Adrenal gland (tissue), 12 donors: Measurements from ENCODE around the gene LPO. TPM values are rescaled to one million over a fixed set of nuclear protein-coding genes. Genes with fewer than 3 reads are reported as not detected.
A peak's percentile ranks its signal among the peaks of the same experiment; 100 is the strongest.

Experiments
- DNase-seq, 7 donors: peaks; one replicate each; pipeline ENCODE4 v3.0.0-alpha.2; 2019 to 2020
- H3K27ac ChIP-seq, 5 donors: fragments of 200-600 bp; sonication (generic) in 4 of 5; 1 replicate in 3 of 5; 2 replicates in 2 of 5; pipeline versions ENCODE4 v1.5.1 to v1.8.0; 2016 to 2020; ENCODE audit warnings: mild to moderate bottlenecking in 1 of 5
- H3K27me3 ChIP-seq: fragments of 200-600 bp; 2 replicates; pipeline ENCODE4 v1.8.0; 2021
- H3K36me3 ChIP-seq, 2 donors: fragments of 200-600 bp; replicated peaks in 1 of 2; 1 replicate in 1 of 2; 2 replicates in 1 of 2; pipeline versions ENCODE4 v1.5.1 to v1.8.0; 2018 to 2022
- H3K4me1 ChIP-seq, 2 donors: fragments of 200-600 bp; replicated peaks in 1 of 2; 1 replicate in 1 of 2; 2 replicates in 1 of 2; pipeline versions ENCODE4 v1.5.1 to v1.8.0; 2018 to 2021
- H3K4me3 ChIP-seq, 4 donors: fragments of 200-600 bp; sonication (generic) in 3 of 4; one replicate each; pipeline ENCODE4 v1.5.1; 2016 to 2018
- H3K9me3 ChIP-seq, 3 donors: fragments of 200-600 bp; sonication (generic) in 1 of 3; replicated peaks in 1 of 3; 1 replicate in 2 of 3; 2 replicates in 1 of 3; pipeline versions ENCODE4 v1.5.1 to v1.8.0; 2016 to 2021
- CTCF ChIP-seq, 6 experiments: fragments of 450-650 bp in 4 of 6; fragments of 200-600 bp in 2 of 6; sonication (generic) in 1 of 6; IDR thresholded peaks; 1 replicate in 5 of 6; 2 replicates in 1 of 6; pipeline versions ENCODE4 v1.5.1 to v1.8.0; 2016 to 2021; ENCODE audit warnings: antibody characterized with exemption in 6 of 6, mild to moderate bottlenecking in 2 of 6, moderate library complexity in 1 of 6
- POLR2A ChIP-seq, 2 donors: fragments of 450-650 bp; IDR thresholded peaks; one replicate each; pipeline ENCODE4 v1.6.1; 2017; ENCODE audit warnings: antibody characterized with exemption in 2 of 2, mild to moderate bottlenecking in 2 of 2, moderate library complexity in 1 of 2
- WGBS, 4 donors: extraction: QIAGEN DNeasy Blood & Tissue Kit in 2 of 4; methylation state at CpG; one replicate each; pipeline versions ENCODE4 v1.1.5 to v1.1.7; 2013 to 2017; 5-methylcytosine and 5-hydroxymethylcytosine counted together
- intact Hi-C, 2 donors: fragments of 100-400 bp; cut with DNase I; formaldehyde crosslinking; loops; one replicate each; pipeline versions ENCODE4 v1.14.1 to v1.15.0; 2022 to 2023
- polyA plus RNA-seq, 3 donors: library from polyadenylated mRNA; stranded (reverse); fragments of 200-250 nt in 2 of 3; fragments of 350-450 nt in 1 of 3; fragmentation: Illumina TruSeq in 1 of 3; extraction: RNeasy Lipid Tissue Mini Kit (QIAGEN cat#74804) in 1 of 3; gene quantifications; one replicate each; pipeline ENCODE4 v1.2.3, GENCODE V29; 2013 to 2014
- total RNA-seq, 9 donors: library from RNA; depleted of rRNA in 4 of 9; stranded (reverse); fragments of >200 nt in 4 of 9; fragments of 120-200 nt in 1 of 9; fragmentation: NEBNext Ultra II Directional in 1 of 9; extraction: Animal tissue kit (Norgen Biotek cat#: 25700) in 1 of 9; gene quantifications; one replicate each; pipeline versions ENCODE4 v1.1.0 to v1.2.4, GENCODE V29; 2013 to 2023
- donor health status: healthy with polysubstance abuse.
- donor health status: Bipolar disorder and iron deficiency.
- donor health status: DM: yes; HTN: yes; CAD: no.
- donor health status: DM: no; HTN: no; CAD: no.
- donor health status: DM: no; HTN: no; CAD: no.
- donor health status: DM: yes; HTN: yes; CAD: no.

LPO gene
- total and polyA plus RNA-seq, 12 donors: 0.06 to 0.16 TPM; not detected in 10

- no peak overlapping the region for H3K27ac ChIP-seq
- no peaks in the 10 kb centered on the region for H3K9me3 ChIP-seq
- TF ChIP-seq POLR2A (IDR thresholded peaks at IDR 0.05) (no peak), CTCF (IDR thresholded peaks at IDR 0.05) (no peak)
- WGBS, 4 donors: 82 to 91% (median 87%) methylated on average over 15 to 16 of the region's 16 CpGs
- no peak overlapping the region for H3K4me3 ChIP-seq
- H3K4me1 ChIP-seq: no peaks in the 10 kb centered on the region
- no peaks in the 10 kb centered on the region for H3K27me3 ChIP-seq
- intact Hi-C loops: no loop called here
- H3K36me3 ChIP-seq: no peaks in the 10 kb centered on the region
- DNase-seq: peak in 2 of 7 donors; percentile 12 to 25
Measured at GRCh38 chr17:58301504-58302150, 63.2 kb downstream of the LPO start.

- intact Hi-C loops: no loop called here
- H3K9me3 ChIP-seq: no peaks in the 10 kb centered on the region
- H3K4me3 ChIP-seq: no peak overlapping the region
- DNase-seq: peak in 2 of 7 donors; percentile 9 to 35
- WGBS, 4 donors: 83 to 96% (median 89%) methylated on average over 3 to 9 of the region's 9 CpGs
- no peak overlapping the region for H3K27ac ChIP-seq
- H3K36me3 ChIP-seq: no peaks in the 10 kb centered on the region
- no peaks in the 10 kb centered on the region for H3K27me3 ChIP-seq
- H3K4me1 ChIP-seq: no peaks in the 10 kb centered on the region
- TF ChIP-seq CTCF (IDR thresholded peaks at IDR 0.05) (no peak), POLR2A (IDR thresholded peaks at IDR 0.05) (no peak)
Measured at GRCh38 chr17:58302171-58302918, 64.0 kb downstream of the LPO start.

- Histone ChIP-seq H3K27me3 (no peaks in the 10 kb centered on the region), H3K4me3 (no peak overlapping the region), H3K36me3 (no peaks in the 10 kb centered on the region), H3K4me1 (no peaks in the 10 kb centered on the region), H3K27ac (no peak overlapping the region), H3K9me3 (no peaks in the 10 kb centered on the region)
- intact Hi-C loops: no loop called here
- DNase-seq: peak in 2 of 7 donors; percentile 10 to 29
- WGBS, 4 donors: 71 to 96% (median 78%) methylated on average over 6 to 9 of the region's 9 CpGs
- TF ChIP-seq POLR2A (IDR thresholded peaks at IDR 0.05) (no peak), CTCF (IDR thresholded peaks at IDR 0.05) (no peak)
Measured at GRCh38 chr17:58302919-58303585, 64.7 kb downstream of the LPO start.
